SK-N-DZ (cell line): Measurements from ENCODE around the gene RTCB.

Source experiments
- DNase-seq: peaks from one replicate; pipeline ENCODE4 v3.0.0-alpha.2; 2015; ENCODE audit warnings: low spot score
- small RNA-seq, 2 experiments: library from RNA; depleted of rRNA; stranded (forward); fragments of <200 nt; gene quantifications; one replicate each; pipeline ENCODE3, GENCODE V24; 2014

RTCB gene

DNA sequence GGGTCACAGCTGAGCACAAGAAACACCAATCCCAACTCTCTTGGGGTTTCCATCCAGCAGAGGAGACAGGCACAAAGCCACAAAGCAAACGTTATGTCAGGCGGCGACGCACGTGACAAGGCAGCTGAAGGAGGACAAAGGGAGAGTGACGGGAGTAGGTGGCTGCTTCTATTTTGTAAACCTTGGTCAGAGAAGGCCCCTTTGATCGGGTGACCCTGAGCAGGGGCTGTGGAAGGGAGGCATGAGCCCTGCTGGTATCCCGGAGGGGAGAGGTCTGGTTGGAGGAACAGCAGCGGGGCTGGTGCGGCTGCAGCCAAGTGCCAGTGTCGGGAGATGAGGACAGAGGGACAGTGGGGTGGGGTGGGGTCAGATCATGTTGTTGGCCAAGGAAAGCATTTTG is 71.6 kb downstream of the RTCB start:
- no peak for DNase-seq

DNA sequence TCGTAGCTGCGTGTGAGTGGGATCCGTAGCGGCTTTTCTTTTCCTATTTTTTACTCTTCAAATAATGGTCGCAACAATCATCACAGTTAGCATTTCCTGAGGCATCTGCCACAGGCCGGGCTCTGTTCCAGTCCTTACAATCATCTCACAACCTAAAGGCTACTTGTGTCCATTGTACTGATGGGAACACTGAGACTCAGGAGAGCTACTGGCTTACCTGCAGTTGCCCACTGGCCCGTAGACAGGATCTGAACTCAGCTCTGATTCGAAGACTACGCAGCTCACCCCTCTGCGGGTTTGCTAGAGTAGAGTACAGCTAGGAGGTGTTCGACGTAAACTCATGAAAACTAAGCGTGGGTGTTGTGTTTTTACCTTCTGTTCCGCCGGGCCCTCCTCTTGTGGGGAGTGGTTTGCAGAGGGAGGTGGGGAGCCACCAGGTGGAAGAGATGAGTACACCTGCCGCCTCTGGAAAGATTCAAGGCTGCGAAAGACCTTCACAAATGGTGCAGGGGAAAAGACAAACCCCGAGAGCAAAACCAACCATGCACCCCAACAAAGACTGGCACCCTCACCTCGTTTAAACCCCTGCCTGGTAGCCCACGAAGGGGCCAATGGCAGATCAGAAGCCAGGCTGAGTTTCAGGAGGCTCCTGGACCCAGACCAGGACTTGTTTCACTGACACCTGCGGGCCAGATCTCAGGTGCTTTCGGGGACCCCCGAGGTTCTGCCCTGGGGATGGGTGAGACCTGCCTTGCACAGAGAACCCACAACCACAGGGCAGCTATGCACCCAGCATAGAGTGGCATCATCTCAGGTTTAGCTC is 72.6 kb downstream of the RTCB start:
- no peak for DNase-seq

DNA sequence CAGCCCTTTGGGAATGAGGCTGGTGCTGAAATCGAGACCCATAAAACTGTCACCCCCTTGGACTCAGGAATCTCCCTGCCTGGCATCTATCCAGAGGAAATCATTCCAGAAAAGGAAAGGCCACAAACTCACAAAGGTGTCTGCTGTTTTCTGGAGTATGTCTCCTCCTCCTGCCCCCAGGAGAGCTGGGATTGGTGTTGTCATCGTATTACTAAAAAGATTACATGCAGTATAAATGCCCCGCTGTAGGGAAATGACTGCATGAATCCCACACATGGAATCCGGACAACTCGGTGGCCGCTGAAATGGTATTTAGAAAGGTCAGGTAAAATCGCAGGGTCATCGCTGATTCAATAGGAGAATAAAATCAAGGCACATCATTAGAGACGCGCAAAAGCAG is 73.3 kb downstream of the RTCB start:
- no peak for DNase-seq

Small RNA genes lying within 50 kb of the gene (small RNA-seq; reads per million reads assigned to genes)
- 0 reads per million in 2 experiments for gene AL021937.2
- 0 to 0.04 reads per million in 2 experiments for gene IGLVIVOR22-2
- gene RF02171 = 0 reads per million in 2 experiments
- gene RF02172 = 0 reads per million in 2 experiments
